H1 (cell line): ENCODE results near the gene ZNF532. TPM values are rescaled to one million over a fixed set of nuclear protein-coding genes. Genes with fewer than 3 reads are reported as not detected.

Experiments used
- CTCF ChIA-PET: fragments of 300-600 bp; sonication (Branson Sonifier 250); formaldehyde crosslinking; loops from one replicate; lab custom pipeline; 2021; ENCODE audit not compliant: partially characterized antibody; lab: Charles Lee
- POLR2A ChIA-PET: fragments of 300-600 bp; sonication (Branson Sonifier 250); formaldehyde crosslinking; loops from one replicate; lab custom pipeline; 2021; ENCODE audit warnings: inconsistent platforms; ENCODE audit not compliant: partially characterized antibody; lab: Charles Lee
- DNase-seq, 2 experiments: peaks; one replicate each; pipeline versions ENCODE4 v3.0.0 to v3.0.0-alpha.2; 2010 to 2022; ENCODE audit warnings: low spot score in 2 of 2, low read depth in 1 of 2, mixed read lengths in 1 of 2
- FAIRE-seq: peaks from 2 replicates; lab custom pipeline; 2011; peaks lifted over from hg19 to GRCh38; lab: Jason Lieb, UNC
- H2AFZ ChIP-seq: 2 replicates; pipeline ENCODE4 v1.8.1; 2012; ENCODE audit warnings: low read length, inconsistent platforms
- H2AK5ac ChIP-seq: 2 replicates; pipeline ENCODE4 v1.6.1; 2013; ENCODE audit warnings: low read depth, low read length
- H2BK120ac ChIP-seq: replicated peaks from 2 replicates; pipeline ENCODE3; 2013; ENCODE audit warnings: low read depth, low read length, inconsistent platforms
- H2BK12ac ChIP-seq: 2 replicates; pipeline ENCODE4 v1.6.1; 2013; ENCODE audit warnings: low read depth, low read length
- H2BK15ac ChIP-seq: 2 replicates; pipeline ENCODE4 v1.6.1; 2013; ENCODE audit warnings: low read length
- H2BK20ac ChIP-seq: 2 replicates; pipeline ENCODE4 v1.6.1; 2013; ENCODE audit warnings: low read length
- H2BK5ac ChIP-seq: 2 replicates; pipeline ENCODE4 v1.6.1; 2013; ENCODE audit warnings: low read depth, low read length
- H3K14ac ChIP-seq: 2 replicates; pipeline ENCODE4 v1.6.1; 2013; ENCODE audit warnings: inconsistent platforms; ENCODE audit not compliant: insufficient read length
- H3K18ac ChIP-seq: 2 replicates; pipeline ENCODE4 v1.6.1; 2013; ENCODE audit warnings: low read length; ENCODE audit errors: extremely low read depth
- H3K23ac ChIP-seq: 2 replicates; pipeline ENCODE4 v1.6.1; 2013; ENCODE audit warnings: inconsistent platforms; ENCODE audit not compliant: insufficient read length
- H3K23me2 ChIP-seq: 2 replicates; pipeline ENCODE4 v1.6.1; 2013; ENCODE audit warnings: low read depth, low read length
- H3K27ac ChIP-seq: 2 replicates; pipeline ENCODE4 v1.6.1; 2011; ENCODE audit warnings: low read depth, low read length, inconsistent platforms
- H3K27me3 ChIP-seq, 4 experiments: replicated peaks in 1 of 4; 1 replicate in 1 of 4; 2 replicates in 3 of 4; pipeline versions ENCODE4 v1.6.1 to v1.8.1; 2011 to 2013; ENCODE audit warnings: low read length in 3 of 4, mild to moderate bottlenecking in 3 of 4, inconsistent platforms in 2 of 4, mixed read lengths in 2 of 4, moderate library complexity in 1 of 4; ENCODE audit not compliant: control insufficient read depth in 3 of 4, insufficient read depth in 3 of 4; ENCODE audit errors: extremely low read depth in 1 of 4
- H3K36me3 ChIP-seq, 4 experiments: 2 replicates each; pipeline versions ENCODE4 v1.6.1 to v1.8.1; 2011 to 2013; ENCODE audit warnings: mild to moderate bottlenecking in 4 of 4, low read length in 3 of 4, moderate library complexity in 2 of 4, control low read depth in 1 of 4, inconsistent platforms in 1 of 4; ENCODE audit not compliant: insufficient read depth in 4 of 4, control insufficient read depth in 2 of 4
- H3K4ac ChIP-seq: replicated peaks from 2 replicates; pipeline ENCODE3; 2013; ENCODE audit warnings: low read length, low read depth, mixed read lengths, inconsistent platforms; ENCODE audit not compliant: insufficient read length
- H3K4me1 ChIP-seq, 4 experiments: replicated peaks in 1 of 4; 1 replicate in 1 of 4; 2 replicates in 3 of 4; pipeline versions ENCODE4 v1.6.1 to v1.8.1; 2011 to 2013; ENCODE audit warnings: low read length in 3 of 4, inconsistent platforms in 2 of 4, mixed read lengths in 1 of 4; ENCODE audit not compliant: insufficient read depth in 4 of 4, control insufficient read depth in 3 of 4
- H3K4me2 ChIP-seq, 2 experiments: 2 replicates each; pipeline versions ENCODE4 v1.6.1 to v1.8.1; 2011 to 2013; ENCODE audit warnings: low read depth in 2 of 2, low read length in 2 of 2, control low read depth in 1 of 2, inconsistent platforms in 1 of 2, mild to moderate bottlenecking in 1 of 2; ENCODE audit not compliant: insufficient read depth in 1 of 2
- H3K4me3 ChIP-seq, 4 experiments: fragments of 200-600, 300-600 bp in 1 of 4; sonication (generic), shearing (Covaris generic), sonication (Bioruptor Twin) in 1 of 4; 2 replicates each; pipeline versions ENCODE4 v1.5.1 to v1.8.1; 2011 to 2016; ENCODE audit warnings: low read length in 4 of 4, low read depth in 3 of 4, control low read depth in 2 of 4, inconsistent platforms in 2 of 4, mild to moderate bottlenecking in 2 of 4, mixed read lengths in 1 of 4, moderate library complexity in 1 of 4; ENCODE audit not compliant: insufficient read depth in 2 of 4; ENCODE audit errors: extremely low read depth in 1 of 4
- H3K56ac ChIP-seq: replicated peaks from 2 replicates; pipeline ENCODE3; 2013; ENCODE audit warnings: low read depth, mild to moderate bottlenecking, mixed read lengths, low read length, inconsistent platforms; ENCODE audit not compliant: insufficient read length
- H3K79me1 ChIP-seq: 2 replicates; pipeline ENCODE4 v1.6.1; 2013; ENCODE audit warnings: low read depth, low read length, control low read depth
- H3K79me2 ChIP-seq, 2 experiments: 2 replicates each; pipeline versions ENCODE4 v1.6.1 to v1.8.1; 2012 to 2013; ENCODE audit warnings: low read length in 2 of 2, mild to moderate bottlenecking in 2 of 2, inconsistent platforms in 1 of 2; ENCODE audit not compliant: insufficient read depth in 2 of 2, control insufficient read depth in 1 of 2
- H3K9ac ChIP-seq, 4 experiments: replicated peaks in 1 of 4; 1 replicate in 1 of 4; 2 replicates in 3 of 4; pipeline versions ENCODE4 v1.6.1 to v1.8.1; 2011 to 2013; ENCODE audit warnings: low read depth in 3 of 4, low read length in 3 of 4, control low read depth in 2 of 4, mild to moderate bottlenecking in 2 of 4, moderate library complexity in 2 of 4, inconsistent platforms in 1 of 4; ENCODE audit errors: extremely low read depth in 1 of 4
- H3K9me3 ChIP-seq, 2 experiments: 2 replicates each; pipeline versions ENCODE4 v1.6.1 to v1.8.1; 2012 to 2013; ENCODE audit warnings: mild to moderate bottlenecking in 2 of 2, moderate library complexity in 2 of 2, control low read depth in 1 of 2, inconsistent platforms in 1 of 2, low read depth in 1 of 2, low read length in 1 of 2, mixed read lengths in 1 of 2; ENCODE audit not compliant: insufficient read depth in 2 of 2
- H4K20me1 ChIP-seq, 2 experiments: replicated peaks in 1 of 2; 2 replicates each; pipeline versions ENCODE3 to v1.8.1; 2011 to 2013; ENCODE audit warnings: inconsistent platforms in 2 of 2, low read length in 2 of 2, mild to moderate bottlenecking in 1 of 2; ENCODE audit not compliant: insufficient read depth in 2 of 2, control insufficient read depth in 1 of 2
- H4K5ac ChIP-seq: 2 replicates; pipeline ENCODE4 v1.6.1; 2013; ENCODE audit warnings: low read length, low read depth, mixed read lengths, inconsistent platforms; ENCODE audit not compliant: insufficient read length
- H4K8ac ChIP-seq: 2 replicates; pipeline ENCODE4 v1.8.0; 2013; ENCODE audit warnings: mild to moderate bottlenecking, moderate library complexity, low read length, inconsistent platforms; ENCODE audit not compliant: insufficient read depth; ENCODE audit errors: extremely low read depth
- H4K91ac ChIP-seq: replicated peaks from 2 replicates; pipeline ENCODE3; 2013; ENCODE audit warnings: low read length, mixed read lengths, inconsistent platforms; ENCODE audit not compliant: insufficient read length
- EZH2 ChIP-seq: fragments of 200-600 bp; sonication (generic); IDR thresholded peaks from 2 replicates; pipeline ENCODE4 v1.7.1; 2012; ENCODE audit warnings: low read depth, mild to moderate bottlenecking, moderate library complexity, low read length, inconsistent platforms; ENCODE audit not compliant: severe bottlenecking
- GTF2F1 ChIP-seq: IDR thresholded peaks from 2 replicates; pipeline ENCODE4 v1.6.1; 2012; ENCODE audit warnings: low read depth, low read length, improper control_type of control experiment, borderline replicate concordance
- HDAC6 ChIP-seq: IDR thresholded peaks from one replicate; pipeline ENCODE4 v1.7.1; 2012; ENCODE audit warnings: low read depth, mild to moderate bottlenecking, inconsistent platforms, low read length, moderate library complexity
- RNF2 ChIP-seq: fragments of 200-900, 300-1000 bp; sonication (generic); IDR thresholded peaks from 2 replicates; pipeline ENCODE4 v1.7.1; 2016; ENCODE audit warnings: borderline replicate concordance, low read depth, mild to moderate bottlenecking, antibody characterized with exemption, low read length; ENCODE audit not compliant: poor library complexity, severe bottlenecking; ENCODE audit errors: missing control alignments
- SAP30 ChIP-seq: fragments of 300-600 bp; sonication (generic); IDR thresholded peaks from 2 replicates; pipeline ENCODE4 v1.7.1; 2012; ENCODE audit warnings: low read length, moderate library complexity, mild to moderate bottlenecking, inconsistent platforms; ENCODE audit not compliant: insufficient read depth, insufficient replicate concordance
- SP4 ChIP-seq: IDR thresholded peaks from 2 replicates; pipeline ENCODE4 v1.6.1; 2012; ENCODE audit warnings: low read length, inconsistent platforms
- TAF1 ChIP-seq: IDR thresholded peaks from 2 replicates; pipeline ENCODE4 v1.6.1; 2011; ENCODE audit warnings: mild to moderate bottlenecking, low read depth, low read length
- TBP ChIP-seq: IDR thresholded peaks from 2 replicates; pipeline ENCODE4 v1.6.1; 2011; ENCODE audit warnings: low read depth, low read length, improper control_type of control experiment
- WGBS, 2 experiments: shearing (Covaris generic) in 1 of 2; methylation state at CpG; one replicate each; pipeline versions ENCODE4 v1.1.6 to v1.1.7; 2013 to 2015; ENCODE audit warnings: low lambda C conversion rate in 2 of 2, mixed read lengths in 2 of 2, inconsistent platforms in 1 of 2, low coverage in 1 of 2, missing lambda C conversion rate in 1 of 2; ENCODE audit not compliant: insufficient replicate concordance in 2 of 2, insufficient coverage in 1 of 2, insufficient read length in 1 of 2; ENCODE audit errors: extremely low coverage in 1 of 2, missing lambda C conversion rate in 1 of 2; 5-methylcytosine and 5-hydroxymethylcytosine counted together
- polyA plus RNA-seq, 7 experiments: library from polyadenylated mRNA; depleted of rRNA in 3 of 7; stranded (reverse) in 5 of 7; unstranded in 2 of 7; fragments of >200 nt in 5 of 7; fragments of 200-250 nt in 2 of 7; gene quantifications; 1 replicate in 5 of 7; 2 replicates in 1 of 7; 4 replicates in 1 of 7; pipeline versions ENCODE4 v1.2.1 to v1.2.3, GENCODE V29; 2011 to 2013; ENCODE audit warnings: missing spikeins in 2 of 7, mixed read lengths in 2 of 7
- total RNA-seq: library from RNA; stranded (reverse); fragmentation: NEBNext Ultra II Directional; extraction: Animal tissue kit (Norgen Biotek cat#: 25700); gene quantifications from 2 replicates; pipeline ENCODE4 v1.2.1, GENCODE V29; 2021
- TF ChIP-seq, protein P1 (sequence below), 3 experiments: IDR thresholded peaks; 1 replicate in 2 of 3; 2 replicates in 1 of 3; pipeline versions ENCODE4 v1.5.1 to v1.6.1; 2011; ENCODE audit warnings: low read length in 3 of 3, mild to moderate bottlenecking in 3 of 3, inconsistent platforms in 2 of 3, low read depth in 1 of 3, moderate library complexity in 1 of 3; ENCODE audit not compliant: insufficient read depth in 1 of 3; ENCODE audit errors: control extremely low read depth in 1 of 3

The ZNF532 gene
- total and polyA plus RNA-seq, 2 of the 8 experiments (the other 6 are each of a cell fraction or from before 2014, with no cell fraction given): 143 to 240 TPM

DNA sequence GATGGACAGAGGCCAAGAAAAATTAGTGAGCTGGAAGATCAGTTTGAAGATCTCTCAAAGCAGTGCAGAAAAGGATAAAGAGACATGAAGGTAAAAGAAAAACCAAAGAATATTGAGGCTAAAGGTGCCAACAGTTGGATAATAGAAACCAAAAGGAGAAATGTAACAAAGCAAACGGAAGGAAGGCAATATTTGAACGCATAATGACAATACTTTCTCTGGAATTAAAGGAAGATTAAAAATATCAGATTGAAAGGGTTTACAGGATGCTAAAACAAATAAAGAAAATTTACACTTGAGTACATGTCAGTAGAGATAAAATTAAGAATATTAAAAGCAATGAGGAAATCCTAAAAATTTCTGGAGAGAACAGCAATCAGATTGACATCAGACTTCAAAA is 149.1 kb downstream of the ZNF532 start:
- Histone ChIP-seq H2BK15ac (no peak overlapping the region), H2AFZ (no peak overlapping the region), H3K23me2 (no peaks in the 10 kb centered on the region), H4K5ac (no peak overlapping the region), H2BK120ac (no peak overlapping the region), H3K4ac (no peak overlapping the region), H3K23ac (no peak overlapping the region), H3K79me2 (no peaks in the 10 kb centered on the region), H3K27me3 (no peaks in the 10 kb centered on the region), H3K56ac (no peak overlapping the region), H3K4me1 (no peaks in the 10 kb centered on the region), H3K36me3 (no peaks in the 10 kb centered on the region), H3K14ac (no peak overlapping the region), H3K4me2 (no peak overlapping the region), H2BK5ac (no peak overlapping the region), H3K9ac (no peak overlapping the region), H3K27ac (no peak overlapping the region), H3K79me1 (no peaks in the 10 kb centered on the region), H3K9me3 (0 out of 4 replicates have a peak, but pooled peaks cover 0 to 5% of the 10 kb centered on the region in 2 experiments), H4K8ac (no peak overlapping the region), H3K4me3 (no peak overlapping the region), H2AK5ac (no peak overlapping the region), H2BK12ac (no peak overlapping the region), H4K91ac (no peak overlapping the region), H4K20me1 (no peaks in the 10 kb centered on the region), H2BK20ac (no peak overlapping the region), H3K18ac (no peak overlapping the region)
- 88% methylated on average over 2 of the region's 2 CpGs; no CpG with 5 or more reads in 1 of the 2 experiments for WGBS, 2 experiments
- POLR2A ChIA-PET: interaction anchor here (1.2 kb wide), 1 partner anchor 53 kb away, joined by 3 read pairs; no protein-coding TSS in a partner anchor
- FAIRE-seq: no peak
- CTCF ChIA-PET: interaction anchor here (1.5 kb wide), 1 partner anchor 30 kb away, joined by 3 read pairs; no protein-coding TSS in a partner anchor
- DNase-seq: no peak
- no peak for TF ChIP-seq SP4
- no peak for TF ChIP-seq EZH2
- TF ChIP-seq TBP: no peak
- TF ChIP-seq HDAC6: no peak
- TF ChIP-seq TAF1: no peak
- TF ChIP-seq SAP30: no peak
- no peak for TF ChIP-seq GTF2F1
- TF ChIP-seq, protein P1, sequence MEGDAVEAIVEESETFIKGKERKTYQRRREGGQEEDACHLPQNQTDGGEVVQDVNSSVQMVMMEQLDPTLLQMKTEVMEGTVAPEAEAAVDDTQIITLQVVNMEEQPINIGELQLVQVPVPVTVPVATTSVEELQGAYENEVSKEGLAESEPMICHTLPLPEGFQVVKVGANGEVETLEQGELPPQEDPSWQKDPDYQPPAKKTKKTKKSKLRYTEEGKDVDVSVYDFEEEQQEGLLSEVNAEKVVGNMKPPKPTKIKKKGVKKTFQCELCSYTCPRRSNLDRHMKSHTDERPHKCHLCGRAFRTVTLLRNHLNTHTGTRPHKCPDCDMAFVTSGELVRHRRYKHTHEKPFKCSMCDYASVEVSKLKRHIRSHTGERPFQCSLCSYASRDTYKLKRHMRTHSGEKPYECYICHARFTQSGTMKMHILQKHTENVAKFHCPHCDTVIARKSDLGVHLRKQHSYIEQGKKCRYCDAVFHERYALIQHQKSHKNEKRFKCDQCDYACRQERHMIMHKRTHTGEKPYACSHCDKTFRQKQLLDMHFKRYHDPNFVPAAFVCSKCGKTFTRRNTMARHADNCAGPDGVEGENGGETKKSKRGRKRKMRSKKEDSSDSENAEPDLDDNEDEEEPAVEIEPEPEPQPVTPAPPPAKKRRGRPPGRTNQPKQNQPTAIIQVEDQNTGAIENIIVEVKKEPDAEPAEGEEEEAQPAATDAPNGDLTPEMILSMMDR (IDR thresholded peaks at IDR 0.05; ENCODE audit: control extremely low read depth in 1 of 3, insufficient read depth in 1 of 3, low read depth in 1 of 3, low read length in 3 of 3): no peak
- no peak for TF ChIP-seq RNF2
